Heart left ventricle (tissue), 13 donors: ENCODE measurements around the gene SORT1.
"Not testable (repeated sequence)": the region's sequence is repeated elsewhere in the genome, so short reads cannot be mapped to it uniquely, and the experiment has no call there.

ENCODE experiments used
- POLR2A ChIP-seq, 2 donors: fragments of 450-650 bp; IDR thresholded peaks; one replicate each; pipeline ENCODE4 v1.6.1; 2017; ENCODE audit warnings: antibody characterized with exemption in 2 of 2, mild to moderate bottlenecking in 2 of 2, moderate library complexity in 2 of 2
- TF ChIP-seq, protein P1 (sequence below), 12 donors: fragments of 200-600 bp; sonication (generic) in 4 of 12; IDR thresholded peaks; one replicate each; pipeline versions ENCODE4 v1.5.0 to v1.8.0; 2018 to 2022; ENCODE audit warnings: antibody characterized with exemption in 12 of 12, mild to moderate bottlenecking in 5 of 12
- donor health status: ischemic (EF 13 %, LVEDD 7.1; RV severe dilation, severe dysfunction).
- donor health status: DM: no; HTN: yes; CAD: no.
- donor health status: DM: no; HTN: no; CAD: no.
- donor health status: ischemic (EF 25% LVEDD 6.9; RV normal size, moderate dysfunction).
- donor health status: ischemic (EF 25% LVEDD 5.7; RV mildly dilated, moderate dysfunction).
- donor health status: ischemic (EF 35%, LVEDD 5.7; RV mildly dilated, moderate dysfunction).
- donor health status: nonischemic (EF 11% LVEDD 7.7; RV severe dilation, severe dysfunction).
- donor health status: DM: yes; HTN: yes; CAD: no.
- donor health status: PGD.
- donor health status: ischemic (EF 29% LVEDD 5.4; RV normal size, mild dysfunction).
- donor health status: nonischemic (EF 23%, LVEDD 6.1; RV moderate dilation, normal function).

DNA sequence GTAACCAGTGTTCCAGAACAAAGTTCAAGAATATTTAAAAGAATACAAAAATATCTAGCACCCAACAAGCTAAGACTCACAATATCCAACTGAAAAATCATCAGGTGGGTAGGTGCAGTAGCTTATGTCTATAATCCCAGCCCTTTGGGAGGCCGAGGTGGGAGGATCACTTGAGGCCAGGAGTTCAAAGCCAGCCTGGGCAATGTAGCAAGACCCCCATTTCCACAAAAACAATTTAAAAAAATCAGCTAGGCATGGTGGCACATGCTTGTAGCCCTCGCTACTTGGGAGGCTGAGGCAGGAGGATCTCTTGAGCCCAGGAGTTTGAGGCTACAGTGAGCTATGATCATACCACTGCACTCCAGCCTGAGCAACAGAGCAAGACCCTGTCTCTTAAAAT is 24.0 kb downstream of the SORT1 start:
- TF ChIP-seq, protein P1, sequence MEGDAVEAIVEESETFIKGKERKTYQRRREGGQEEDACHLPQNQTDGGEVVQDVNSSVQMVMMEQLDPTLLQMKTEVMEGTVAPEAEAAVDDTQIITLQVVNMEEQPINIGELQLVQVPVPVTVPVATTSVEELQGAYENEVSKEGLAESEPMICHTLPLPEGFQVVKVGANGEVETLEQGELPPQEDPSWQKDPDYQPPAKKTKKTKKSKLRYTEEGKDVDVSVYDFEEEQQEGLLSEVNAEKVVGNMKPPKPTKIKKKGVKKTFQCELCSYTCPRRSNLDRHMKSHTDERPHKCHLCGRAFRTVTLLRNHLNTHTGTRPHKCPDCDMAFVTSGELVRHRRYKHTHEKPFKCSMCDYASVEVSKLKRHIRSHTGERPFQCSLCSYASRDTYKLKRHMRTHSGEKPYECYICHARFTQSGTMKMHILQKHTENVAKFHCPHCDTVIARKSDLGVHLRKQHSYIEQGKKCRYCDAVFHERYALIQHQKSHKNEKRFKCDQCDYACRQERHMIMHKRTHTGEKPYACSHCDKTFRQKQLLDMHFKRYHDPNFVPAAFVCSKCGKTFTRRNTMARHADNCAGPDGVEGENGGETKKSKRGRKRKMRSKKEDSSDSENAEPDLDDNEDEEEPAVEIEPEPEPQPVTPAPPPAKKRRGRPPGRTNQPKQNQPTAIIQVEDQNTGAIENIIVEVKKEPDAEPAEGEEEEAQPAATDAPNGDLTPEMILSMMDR (IDR thresholded peaks at IDR 0.05), result not testable (repeated sequence)
- TF ChIP-seq POLR2A (IDR thresholded peaks at IDR 0.05), result not testable (repeated sequence)
